NOMO-1 (cell line): Measurements from ENCODE around the gene TSC22D3.
"Not testable (repeated sequence)": the region's sequence is repeated elsewhere in the genome, so short reads cannot be mapped to it uniquely, and the experiment has no call there.

Source experiments
- DNase-seq, 2 experiments: peaks; one replicate each; lab custom pipeline; 2025; ENCODE audit not compliant: unreplicated experiment in 2 of 2; lab: John Stamatoyannopoulos, UW

The TSC22D3 gene

GRCh38 chrX:107713203-107713542, 62.4 kb downstream of the TSC22D3 start:
- no peak for DNase-seq

- DNase-seq: no peak
These were observed 63.1 kb downstream of the TSC22D3 start for GRCh38 chrX:107712231-107713202.

GRCh38 chrX:107711521-107712181, 63.9 kb downstream of the TSC22D3 start:
- no peak for DNase-seq

GRCh38 chrX:107710617-107711391, 64.8 kb downstream of the TSC22D3 start:
- peak; percentile 90 to 96 for DNase-seq

GRCh38 chrX:107709266-107709806, 66.3 kb downstream of the TSC22D3 start:
- DNase-seq: no peak

GRCh38 chrX:107708762-107709161, 66.8 kb downstream of the TSC22D3 start:
- no peak for DNase-seq

GRCh38 chrX:107707866-107708265, 67.7 kb downstream of the TSC22D3 start:
- DNase-seq: no peak

- DNase-seq: no peak
These were observed 69.3 kb downstream of the TSC22D3 start for GRCh38 chrX:107706309-107706708.

GRCh38 chrX:107704587-107704986, 71.0 kb downstream of the TSC22D3 start:
- no peak for DNase-seq

- DNase-seq: no peak
These were observed 71.4 kb downstream of the TSC22D3 start for GRCh38 chrX:107704181-107704580.

- peak; percentile 31 to 78 for DNase-seq
These were observed 74.0 kb downstream of the TSC22D3 start for GRCh38 chrX:107701493-107702121.

- no peak for DNase-seq
These were observed 74.8 kb downstream of the TSC22D3 start for GRCh38 chrX:107700790-107701189.

- no peak for DNase-seq
These were observed 75.2 kb downstream of the TSC22D3 start for GRCh38 chrX:107700317-107700774.

GRCh38 chrX:107699616-107700015, 76.0 kb downstream of the TSC22D3 start:
- no peak for DNase-seq

GRCh38 chrX:107691024-107691448, 84.6 kb downstream of the TSC22D3 start:
- no peak for DNase-seq

- DNase-seq: no peak
These were observed 88.1 kb downstream of the TSC22D3 start for GRCh38 chrX:107687445-107687844.

GRCh38 chrX:107686792-107687191, 88.8 kb downstream of the TSC22D3 start:
- DNase-seq: no peak

GRCh38 chrX:107686026-107686425, 89.6 kb downstream of the TSC22D3 start:
- no peak for DNase-seq

GRCh38 chrX:107685586-107685985, 90.0 kb downstream of the TSC22D3 start:
- not testable (repeated sequence) for DNase-seq

- DNase-seq: peak; percentile 69 to 86
These were observed 90.6 kb downstream of the TSC22D3 start for GRCh38 chrX:107684956-107685385.
